ENCODE data around the gene PKP4. TPM values are rescaled to one million over a fixed set of nuclear protein-coding genes. Genes with fewer than 3 reads are reported as not detected.

PKP4 gene
- total RNA-seq, 1 experiment from 2014 or later = 37.3 TPM

- DNase-seq (ENCODE audit: low read depth) = no peak
Observed at GRCh38 chr2:158533009-158533408, 76.3 kb downstream of the PKP4 start.

- DNase-seq (ENCODE audit: low read depth) = peak; percentile 82
Observed at GRCh38 chr2:158539176-158540005, 82.6 kb downstream of the PKP4 start.

- no peak for DNase-seq (ENCODE audit: low read depth)
Observed at GRCh38 chr2:158542577-158542976, 85.8 kb downstream of the PKP4 start.

GRCh38 chr2:158543957-158544356, 87.2 kb downstream of the PKP4 start:
- no peak for DNase-seq (ENCODE audit: low read depth)

- DNase-seq (ENCODE audit: low read depth) = no peak
Observed at GRCh38 chr2:158544998-158545397, 88.2 kb downstream of the PKP4 start.

GRCh38 chr2:158546412-158547144, 89.8 kb downstream of the PKP4 start:
- no peak for DNase-seq (ENCODE audit: low read depth)

- no peak for DNase-seq (ENCODE audit: low read depth)
Observed at GRCh38 chr2:158553257-158553656, 96.5 kb downstream of the PKP4 start.

GRCh38 chr2:158554996-158555395, 98.2 kb downstream of the PKP4 start:
- no peak for DNase-seq (ENCODE audit: low read depth)

- DNase-seq (ENCODE audit: low read depth) = no peak
Observed at GRCh38 chr2:158556124-158556523, 99.4 kb downstream of the PKP4 start.

- no peak for DNase-seq (ENCODE audit: low read depth)
Observed at GRCh38 chr2:158557752-158558151, 101.0 kb downstream of the PKP4 start.

- DNase-seq (ENCODE audit: low read depth) = no peak
Observed at GRCh38 chr2:158559252-158559651, 102.5 kb downstream of the PKP4 start.

- no peak for DNase-seq (ENCODE audit: low read depth)
Observed at GRCh38 chr2:158560259-158560658, 103.5 kb downstream of the PKP4 start.

GRCh38 chr2:158561054-158561453, 104.3 kb downstream of the PKP4 start:
- no peak for DNase-seq (ENCODE audit: low read depth)

- DNase-seq (ENCODE audit: low read depth) = no peak
Observed at GRCh38 chr2:158567208-158567607, 110.5 kb downstream of the PKP4 start.

- no peak for DNase-seq (ENCODE audit: low read depth)
Observed at GRCh38 chr2:158569284-158569683, 112.5 kb downstream of the PKP4 start.

GRCh38 chr2:158570869-158571268, 114.1 kb downstream of the PKP4 start:
- DNase-seq (ENCODE audit: low read depth) = no peak

- DNase-seq (ENCODE audit: low read depth) = no peak
Observed at GRCh38 chr2:158573739-158574138, 117.0 kb downstream of the PKP4 start.

- DNase-seq (ENCODE audit: low read depth) = no peak
Observed at GRCh38 chr2:158575051-158575635, 118.4 kb downstream of the PKP4 start.

- DNase-seq (ENCODE audit: low read depth) = no peak
Observed at GRCh38 chr2:158577141-158577540, 120.4 kb downstream of the PKP4 start.

GRCh38 chr2:158578703-158579330, 122.1 kb downstream of the PKP4 start:
- DNase-seq (ENCODE audit: low read depth) = no peak

- DNase-seq (ENCODE audit: low read depth) = no peak
Observed at GRCh38 chr2:158579928-158580327, 123.2 kb downstream of the PKP4 start.

- DNase-seq (ENCODE audit: low read depth) = no peak
Observed at GRCh38 chr2:158580760-158581159, 124.0 kb downstream of the PKP4 start.
